Stimulated activated CD4-positive, alpha-beta T cell treated with anti-CD3 and anti-CD28 coated beads, Interleukin-4, amount 100 ng/mL, for 1 hour (primary cell): ENCODE results near the gene DPP3.
A peak's percentile ranks its signal among the peaks of the same experiment; 100 is the strongest.
"Not testable (repeated sequence)": the region's sequence is repeated elsewhere in the genome, so short reads cannot be mapped to it uniquely, and the experiment has no call there.

ENCODE experiments used
- DNase-seq: peaks from one replicate; pipeline ENCODE4 v3.0.0-alpha.2; 2020

The DPP3 gene

GRCh38 chr11:66539170-66539869 lies 59.1 kb downstream of the DPP3 start:
- no peak for DNase-seq

- no peak for DNase-seq
These were observed 59.6 kb downstream of the DPP3 start for GRCh38 chr11:66539870-66540213.

GRCh38 chr11:66540598-66540997 lies 60.4 kb downstream of the DPP3 start:
- not testable (repeated sequence) for DNase-seq

- DNase-seq, result no peak
These were observed 61.7 kb downstream of the DPP3 start for GRCh38 chr11:66541892-66542291.

GRCh38 chr11:66542362-66542761 lies 62.1 kb downstream of the DPP3 start:
- DNase-seq, result no peak

GRCh38 chr11:66543263-66544107 lies 63.3 kb downstream of the DPP3 start:
- DNase-seq, result peak; percentile 45

GRCh38 chr11:66544952-66545351 lies 64.7 kb downstream of the DPP3 start:
- DNase-seq, result not testable (repeated sequence)

- DNase-seq, result peak; percentile 84
These were observed 65.6 kb downstream of the DPP3 start, which contains the start of gene ZDHHC24 for GRCh38 chr11:66545701-66546367. Gene ZDHHC24 (minus strand): TSS chr11:66546048. CDS start chr11:66546003, 45 bp downstream.

GRCh38 chr11:66546368-66546965 lies 66.2 kb downstream of the DPP3 start, which contains the start of gene ACTN3:
Gene ACTN3 (plus strand): TSS chr11:66546903. CDS start chr11:66546938, 35 bp downstream.
- peak; percentile 15 for DNase-seq

GRCh38 chr11:66546966-66547661 lies 66.9 kb downstream of the DPP3 start:
- DNase-seq, result no peak

GRCh38 chr11:66547662-66548009 lies 67.4 kb downstream of the DPP3 start:
- no peak for DNase-seq

- no peak for DNase-seq
These were observed 67.8 kb downstream of the DPP3 start for GRCh38 chr11:66548041-66548440.

GRCh38 chr11:66548774-66549630 lies 68.8 kb downstream of the DPP3 start:
- no peak for DNase-seq

- no peak for DNase-seq
These were observed 69.5 kb downstream of the DPP3 start for GRCh38 chr11:66549696-66550095.

GRCh38 chr11:66550887-66551286 lies 70.7 kb downstream of the DPP3 start:
- DNase-seq, result no peak

- DNase-seq, result no peak
These were observed 74.4 kb downstream of the DPP3 start for GRCh38 chr11:66554602-66555001.

- no peak for DNase-seq
These were observed 75.2 kb downstream of the DPP3 start for GRCh38 chr11:66555416-66555815.

GRCh38 chr11:66556086-66556485 lies 75.9 kb downstream of the DPP3 start:
- no peak for DNase-seq

- no peak for DNase-seq
These were observed 77.6 kb downstream of the DPP3 start for GRCh38 chr11:66557733-66558326.
